ENCODE data around the gene URM1. TPM values are rescaled to one million over a fixed set of nuclear protein-coding genes. Genes with fewer than 3 reads are reported as not detected.

Gene URM1
- total RNA-seq: 48.0 and 51.8 TPM in 2 replicates
- polyA plus RNA-seq: 39.7 and 71.0 TPM in 2 replicates

GRCh38 chr9:128370752-128371629 lies at the start of gene URM1:
Gene URM1, plus strand, starts transcription at chr9:128371374. Its CDS starts 7 bp downstream, at chr9:128371381.
- peak; percentile 15 for TF ChIP-seq CTCF (IDR thresholded peaks at IDR 0.05; ENCODE audit: low read depth, low read length)
- DNase-seq (ENCODE audit: low read depth in 1 of 2, low spot score in 1 of 2): peak; percentile 96 to 97
- H3K27ac ChIP-seq: peak within 1 kb of the TSS; percentile 82
- H3K4me3 ChIP-seq: peak within 1 kb of the TSS; percentile 88
- H3K27me3 ChIP-seq: no peaks in the 10 kb centered on the region
- H3K36me3 ChIP-seq: no peaks in the 10 kb centered on the region
- H3K4me1 ChIP-seq (ENCODE audit: low read depth): peaks cover 7% of the 10 kb centered on the region
- no peaks in the 10 kb centered on the region for H3K9me3 ChIP-seq (ENCODE audit: low read depth)

- Histone ChIP-seq H3K9me3 (ENCODE audit: low read depth) (no peaks in the 10 kb centered on the region), H3K36me3 (peaks cover 6% of the 10 kb centered on the region), H3K27me3 (no peaks in the 10 kb centered on the region), H3K4me1 (ENCODE audit: low read depth) (peaks cover 13% of the 10 kb centered on the region), H3K4me3 (peak overlapping the region; percentile 60), H3K27ac (no peak overlapping the region)
- DNase-seq (ENCODE audit: low read depth in 1 of 2, low spot score in 1 of 2): no peak
- no peak for TF ChIP-seq CTCF (IDR thresholded peaks at IDR 0.05; ENCODE audit: low read depth, low read length)
Observed at GRCh38 chr9:128321879-128322403, 49.2 kb upstream of the URM1 start.

- Histone ChIP-seq H3K27ac (peak within 1 kb of the TSS; percentile 87), H3K4me1 (ENCODE audit: low read depth) (peaks cover 13% of the 10 kb centered on the region), H3K9me3 (ENCODE audit: low read depth) (no peaks in the 10 kb centered on the region), H3K4me3 (peak within 1 kb of the TSS; percentile 60), H3K36me3 (no peaks in the 10 kb centered on the region), H3K27me3 (no peaks in the 10 kb centered on the region)
- no peak for TF ChIP-seq CTCF (IDR thresholded peaks at IDR 0.05; ENCODE audit: low read depth, low read length)
- peak; percentile 96 to 98 for DNase-seq (ENCODE audit: low read depth in 1 of 2, low spot score in 1 of 2)
Observed at GRCh38 chr9:128322404-128323211, 48.6 kb upstream of the URM1 start, which contains the start of the genes COQ4 and TRUB2. Gene COQ4, plus strand, starts transcription at chr9:128322839. Its CDS starts 20 bp downstream, at chr9:128322859. Gene TRUB2, minus strand, starts transcription at chr9:128322447. Its CDS starts 39 bp downstream, at chr9:128322408.

- DNase-seq (ENCODE audit: low read depth in 1 of 2, low spot score in 1 of 2): peak in 1 of 2 donors; percentile 27
- Histone ChIP-seq H3K36me3 (no peaks in the 10 kb centered on the region), H3K4me3 (peak overlapping the region; percentile 60), H3K9me3 (ENCODE audit: low read depth) (no peaks in the 10 kb centered on the region), H3K27ac (peak overlapping the region; percentile 87), H3K27me3 (no peaks in the 10 kb centered on the region), H3K4me1 (ENCODE audit: low read depth) (peaks cover 13% of the 10 kb centered on the region)
- TF ChIP-seq CTCF (IDR thresholded peaks at IDR 0.05; ENCODE audit: low read depth, low read length): no peak
Observed at GRCh38 chr9:128323212-128323730, 47.9 kb upstream of the URM1 start.

- H3K27ac ChIP-seq: no peak overlapping the region
- H3K4me1 ChIP-seq (ENCODE audit: low read depth): peaks cover 13% of the 10 kb centered on the region
- no peaks in the 10 kb centered on the region for H3K9me3 ChIP-seq (ENCODE audit: low read depth)
- peak overlapping the region; percentile 60 for H3K4me3 ChIP-seq
- no peak for TF ChIP-seq CTCF (IDR thresholded peaks at IDR 0.05; ENCODE audit: low read depth, low read length)
- H3K36me3 ChIP-seq: no peaks in the 10 kb centered on the region
- no peaks in the 10 kb centered on the region for H3K27me3 ChIP-seq
- DNase-seq (ENCODE audit: low read depth in 1 of 2, low spot score in 1 of 2): no peak
Observed at GRCh38 chr9:128323791-128324190, 47.4 kb upstream of the URM1 start.
